Measurements from ENCODE around the gene RPL12. TPM values are rescaled to one million over a fixed set of nuclear protein-coding genes. Genes with fewer than 3 reads are reported as not detected.

The RPL12 gene
- total and polyA plus RNA-seq, 9 donors, result 2,053 to 2,886 (median 2,341) TPM

GRCh38 chr9:127495884-127496555 is 44.8 kb upstream of the RPL12 start:
- WGBS (ENCODE audit: insufficient coverage), result 74% methylated on average over 11 of the region's 14 CpGs
- no peak overlapping the region for H3K27ac ChIP-seq (ENCODE audit: low read length)
- no peak overlapping the region for H3K4me3 ChIP-seq (ENCODE audit: low read length)
- H3K4me1 ChIP-seq (ENCODE audit: control insufficient read depth, insufficient read depth, low read length), result peaks cover 29% of the 10 kb centered on the region
- H3K36me3 ChIP-seq (ENCODE audit: control insufficient read depth, insufficient read depth, low read length), result peaks cover 73% of the 10 kb centered on the region
- DNase-seq, result no peak
- no peaks in the 10 kb centered on the region for H3K27me3 ChIP-seq (ENCODE audit: control insufficient read depth, insufficient read depth, low read length)
- no peaks in the 10 kb centered on the region for H3K9me3 ChIP-seq (replicated peaks; ENCODE audit: control insufficient read depth, low read depth, low read length)

- no peak overlapping the region for H3K4me3 ChIP-seq (ENCODE audit: low read length)
- no peak overlapping the region for H3K27ac ChIP-seq (ENCODE audit: low read length)
- no peaks in the 10 kb centered on the region for H3K9me3 ChIP-seq (replicated peaks; ENCODE audit: control insufficient read depth, low read depth, low read length)
- peaks cover 79% of the 10 kb centered on the region for H3K36me3 ChIP-seq (ENCODE audit: control insufficient read depth, insufficient read depth, low read length)
- DNase-seq, result no peak
- 86% methylated on average over 7 of the region's 9 CpGs for WGBS (ENCODE audit: insufficient coverage)
- peaks cover 35% of the 10 kb centered on the region for H3K4me1 ChIP-seq (ENCODE audit: control insufficient read depth, insufficient read depth, low read length)
- H3K27me3 ChIP-seq (ENCODE audit: control insufficient read depth, insufficient read depth, low read length), result no peaks in the 10 kb centered on the region
These were observed 43.1 kb upstream of the RPL12 start for GRCh38 chr9:127494304-127494702.

GRCh38 chr9:127493592-127494303 is 42.5 kb upstream of the RPL12 start:
- no peak overlapping the region for H3K4me3 ChIP-seq (ENCODE audit: low read length)
- no peak for DNase-seq
- peaks cover 35% of the 10 kb centered on the region for H3K4me1 ChIP-seq (ENCODE audit: control insufficient read depth, insufficient read depth, low read length)
- H3K9me3 ChIP-seq (replicated peaks; ENCODE audit: control insufficient read depth, low read depth, low read length), result no peaks in the 10 kb centered on the region
- 72% methylated on average over 20 of the region's 22 CpGs for WGBS (ENCODE audit: insufficient coverage)
- no peak overlapping the region for H3K27ac ChIP-seq (ENCODE audit: low read length)
- peaks cover 83% of the 10 kb centered on the region for H3K36me3 ChIP-seq (ENCODE audit: control insufficient read depth, insufficient read depth, low read length)
- no peaks in the 10 kb centered on the region for H3K27me3 ChIP-seq (ENCODE audit: control insufficient read depth, insufficient read depth, low read length)

- peaks cover 32% of the 10 kb centered on the region for H3K4me1 ChIP-seq (ENCODE audit: control insufficient read depth, insufficient read depth, low read length)
- peaks cover 79% of the 10 kb centered on the region for H3K36me3 ChIP-seq (ENCODE audit: control insufficient read depth, insufficient read depth, low read length)
- H3K9me3 ChIP-seq (replicated peaks; ENCODE audit: control insufficient read depth, low read depth, low read length), result no peaks in the 10 kb centered on the region
- no peaks in the 10 kb centered on the region for H3K27me3 ChIP-seq (ENCODE audit: control insufficient read depth, insufficient read depth, low read length)
- DNase-seq, result no peak
- no peak overlapping the region for H3K27ac ChIP-seq (ENCODE audit: low read length)
- WGBS (ENCODE audit: insufficient coverage), result 63% methylated on average over 11 of the region's 14 CpGs
- no peak overlapping the region for H3K4me3 ChIP-seq (ENCODE audit: low read length)
These were observed 41.4 kb upstream of the RPL12 start for GRCh38 chr9:127492616-127493015.

- Histone ChIP-seq H3K4me1 (ENCODE audit: control insufficient read depth, insufficient read depth, low read length) (peaks cover 32% of the 10 kb centered on the region), H3K9me3 (replicated peaks; ENCODE audit: control insufficient read depth, low read depth, low read length) (no peaks in the 10 kb centered on the region), H3K27me3 (ENCODE audit: control insufficient read depth, insufficient read depth, low read length) (no peaks in the 10 kb centered on the region), H3K36me3 (ENCODE audit: control insufficient read depth, insufficient read depth, low read length) (peaks cover 76% of the 10 kb centered on the region), H3K27ac (ENCODE audit: low read length) (no peak overlapping the region), H3K4me3 (ENCODE audit: low read length) (no peak overlapping the region)
- no peak for DNase-seq
- WGBS (ENCODE audit: insufficient coverage), result 51% methylated on average over 6 of the region's 10 CpGs
These were observed 40.3 kb upstream of the RPL12 start for GRCh38 chr9:127491516-127491915.

- H3K4me3 ChIP-seq (ENCODE audit: low read length), result no peak overlapping the region
- no peaks in the 10 kb centered on the region for H3K9me3 ChIP-seq (replicated peaks; ENCODE audit: control insufficient read depth, low read depth, low read length)
- peaks cover 76% of the 10 kb centered on the region for H3K36me3 ChIP-seq (ENCODE audit: control insufficient read depth, insufficient read depth, low read length)
- 81% methylated on average over 6 of the region's 9 CpGs for WGBS (ENCODE audit: insufficient coverage)
- H3K27ac ChIP-seq (ENCODE audit: low read length), result no peak overlapping the region
- H3K27me3 ChIP-seq (ENCODE audit: control insufficient read depth, insufficient read depth, low read length), result no peaks in the 10 kb centered on the region
- DNase-seq, result no peak
- peaks cover 32% of the 10 kb centered on the region for H3K4me1 ChIP-seq (ENCODE audit: control insufficient read depth, insufficient read depth, low read length)
These were observed 39.5 kb upstream of the RPL12 start for GRCh38 chr9:127490535-127491230.

- Histone ChIP-seq H3K9me3 (replicated peaks; ENCODE audit: control insufficient read depth, low read depth, low read length) (no peaks in the 10 kb centered on the region), H3K4me1 (ENCODE audit: control insufficient read depth, insufficient read depth, low read length) (peaks cover 32% of the 10 kb centered on the region), H3K4me3 (ENCODE audit: low read length) (no peak overlapping the region), H3K27me3 (ENCODE audit: control insufficient read depth, insufficient read depth, low read length) (no peaks in the 10 kb centered on the region), H3K27ac (ENCODE audit: low read length) (no peak overlapping the region), H3K36me3 (ENCODE audit: control insufficient read depth, insufficient read depth, low read length) (peaks cover 71% of the 10 kb centered on the region)
- DNase-seq, result no peak
- WGBS (ENCODE audit: insufficient coverage), result 65% methylated on average over 13 of the region's 22 CpGs
These were observed 38.4 kb upstream of the RPL12 start for GRCh38 chr9:127489471-127490115.

GRCh38 chr9:127488946-127489345 is 37.7 kb upstream of the RPL12 start:
- no peaks in the 10 kb centered on the region for H3K9me3 ChIP-seq (replicated peaks; ENCODE audit: control insufficient read depth, low read depth, low read length)
- H3K36me3 ChIP-seq (ENCODE audit: control insufficient read depth, insufficient read depth, low read length), result peaks cover 68% of the 10 kb centered on the region
- no peak overlapping the region for H3K4me3 ChIP-seq (ENCODE audit: low read length)
- no CpG with 5 or more reads among the region's 8 CpGs for WGBS (ENCODE audit: insufficient coverage)
- H3K4me1 ChIP-seq (ENCODE audit: control insufficient read depth, insufficient read depth, low read length), result peaks cover 29% of the 10 kb centered on the region
- H3K27me3 ChIP-seq (ENCODE audit: control insufficient read depth, insufficient read depth, low read length), result no peaks in the 10 kb centered on the region
- H3K27ac ChIP-seq (ENCODE audit: low read length), result no peak overlapping the region
- no peak for DNase-seq

GRCh38 chr9:127485995-127486394 is 34.8 kb upstream of the RPL12 start:
- Histone ChIP-seq H3K27ac (ENCODE audit: low read length) (no peak overlapping the region), H3K36me3 (ENCODE audit: control insufficient read depth, insufficient read depth, low read length) (peaks cover 55% of the 10 kb centered on the region), H3K27me3 (ENCODE audit: control insufficient read depth, insufficient read depth, low read length) (no peaks in the 10 kb centered on the region), H3K9me3 (replicated peaks; ENCODE audit: control insufficient read depth, low read depth, low read length) (no peaks in the 10 kb centered on the region), H3K4me3 (ENCODE audit: low read length) (no peak overlapping the region), H3K4me1 (ENCODE audit: control insufficient read depth, insufficient read depth, low read length) (peaks cover 7% of the 10 kb centered on the region)
- no peak for DNase-seq
- 73% methylated on average over 11 of the region's 11 CpGs for WGBS (ENCODE audit: insufficient coverage)

- Histone ChIP-seq H3K4me3 (ENCODE audit: low read length) (no peak overlapping the region), H3K36me3 (ENCODE audit: control insufficient read depth, insufficient read depth, low read length) (peaks cover 65% of the 10 kb centered on the region), H3K9me3 (replicated peaks; ENCODE audit: control insufficient read depth, low read depth, low read length) (no peaks in the 10 kb centered on the region), H3K27ac (ENCODE audit: low read length) (no peak overlapping the region), H3K27me3 (ENCODE audit: control insufficient read depth, insufficient read depth, low read length) (no peaks in the 10 kb centered on the region), H3K4me1 (ENCODE audit: control insufficient read depth, insufficient read depth, low read length) (no peaks in the 10 kb centered on the region)
- no peak for DNase-seq
- WGBS (ENCODE audit: insufficient coverage), result 96% methylated on average over 8 of the region's 9 CpGs
These were observed 31.5 kb upstream of the RPL12 start for GRCh38 chr9:127482662-127483061.
